BLaER1 treated with 17β-estradiol and CSF1 and Interleukin-3, amounts not matched to agents 10 nM and 100 nM (cell line): ENCODE data around the gene BSN.

Experiments used
- H3K27ac ChIP-seq, 11 experiments: shearing (Covaris generic); formaldehyde crosslinking; 2 replicates each; pipeline ENCODE4 v1.8.1; 2022
- H3K27me3 ChIP-seq, 11 experiments: shearing (Covaris generic); formaldehyde crosslinking; 2 replicates each; pipeline ENCODE4 v1.8.1; 2022
- H3K36me3 ChIP-seq, 11 experiments: shearing (Covaris generic); formaldehyde crosslinking; 2 replicates each; pipeline ENCODE4 v1.8.1; 2022
- H3K4me1 ChIP-seq, 10 experiments: shearing (Covaris generic); formaldehyde crosslinking; 2 replicates each; pipeline ENCODE4 v1.8.1; 2022
- H3K4me2 ChIP-seq, 11 experiments: shearing (Covaris generic); formaldehyde crosslinking; 2 replicates each; pipeline ENCODE4 v1.8.1; 2022
- H3K4me3 ChIP-seq, 10 experiments: shearing (Covaris generic); formaldehyde crosslinking; 2 replicates each; pipeline ENCODE4 v1.8.1; 2022
- H3K9ac ChIP-seq, 11 experiments: shearing (Covaris generic); formaldehyde crosslinking; 2 replicates each; pipeline ENCODE4 v1.8.1; 2022
- H3K9me3 ChIP-seq, 11 experiments: shearing (Covaris generic); formaldehyde crosslinking; replicated peaks in 1 of 11; 2 replicates each; pipeline ENCODE4 v1.8.1; 2022
- H4K20me1 ChIP-seq, 11 experiments: shearing (Covaris generic); formaldehyde crosslinking; 2 replicates each; pipeline ENCODE4 v1.8.1; 2022
- Cebpa-rat ChIP-seq, 11 experiments: shearing (Covaris generic); IDR thresholded peaks; 2 replicates each; pipeline ENCODE4 v1.8.1; 2022

The BSN gene

DNA sequence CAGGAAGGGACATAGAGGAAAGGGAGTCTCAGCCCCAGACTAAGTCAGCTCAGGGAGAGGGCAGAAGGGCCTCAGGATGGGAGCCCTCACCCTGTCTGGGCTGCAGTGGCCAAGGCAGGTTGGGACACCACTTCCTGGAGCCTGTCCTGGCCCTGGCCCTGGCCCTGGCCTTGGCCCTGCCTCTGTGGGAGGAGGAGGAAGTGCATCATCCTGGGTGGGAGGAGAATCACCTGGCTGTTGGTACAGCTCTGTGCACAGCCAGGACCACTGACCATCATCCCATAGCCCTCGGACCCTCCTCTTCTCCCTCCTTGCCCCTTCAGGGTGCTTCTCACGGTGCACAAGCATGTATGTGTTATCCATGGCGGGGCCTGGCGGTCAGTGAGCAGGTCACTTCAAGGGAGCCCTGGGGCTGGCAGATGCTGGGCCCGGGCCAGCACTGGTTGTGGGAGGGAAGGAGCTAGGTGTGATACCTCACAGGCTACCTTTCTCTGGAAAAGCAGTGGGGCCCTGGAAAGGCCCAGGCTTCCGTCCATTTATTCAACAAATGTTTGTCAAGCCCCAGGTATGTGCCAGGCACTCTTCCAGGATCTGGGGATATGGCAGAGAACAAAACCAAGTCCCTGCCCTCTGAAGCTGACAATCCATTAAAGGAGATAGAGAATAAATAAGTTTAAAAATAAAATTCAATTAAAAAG, 111.7 kb downstream of the BSN start:
- H3K9ac ChIP-seq: no peak overlapping the region; a peak in 1 of 22 replicates
- no peaks in the 10 kb centered on the region for H3K9me3 ChIP-seq
- H3K4me1 ChIP-seq: peaks cover 9 to 40% (median 17%) of the 10 kb centered on the region in 10 experiments; a peak in 15 of 20 replicates
- no peak overlapping the region for H3K4me3 ChIP-seq
- peak overlapping the region in 2 of 11 experiments; percentile 23 to 43; a peak in 2 of 22 replicates for H3K4me2 ChIP-seq
- H3K27me3 ChIP-seq: no peaks in the 10 kb centered on the region
- no peak for TF ChIP-seq Cebpa-rat (IDR thresholded peaks at IDR 0.05)
- no peak overlapping the region for H3K27ac ChIP-seq
- peaks cover 0 to 45% (median 0%) of the 10 kb centered on the region in 11 experiments; a peak in 6 of 22 replicates for H4K20me1 ChIP-seq
- no peaks in the 10 kb centered on the region for H3K36me3 ChIP-seq

DNA sequence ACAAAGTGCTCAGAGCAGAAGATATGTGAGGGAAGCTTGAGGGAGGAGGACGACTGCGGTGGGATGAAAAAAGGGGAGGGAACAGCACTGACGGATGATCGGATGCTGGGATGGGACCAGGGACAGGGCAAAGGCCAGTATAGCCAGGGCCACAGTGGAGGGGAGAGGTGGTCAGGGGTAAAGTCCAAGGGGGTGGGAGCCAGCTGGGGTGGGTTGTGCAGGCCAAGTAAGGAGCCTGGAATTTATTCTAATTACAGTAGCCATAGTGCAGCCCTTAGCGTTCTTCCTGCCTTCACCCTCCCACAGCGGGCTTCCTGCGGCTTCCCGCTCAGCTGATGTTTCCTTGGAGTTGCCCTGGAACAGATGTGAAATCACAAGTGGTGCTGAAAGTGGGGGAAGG, 112.3 kb downstream of the BSN start:
- Histone ChIP-seq H3K27ac (no peak overlapping the region), H3K4me1 (peaks cover 9 to 46% (median 17%) of the 10 kb centered on the region in 10 experiments; a peak in 15 of 20 replicates), H3K9me3 (no peaks in the 10 kb centered on the region), H3K4me3 (no peak overlapping the region), H3K9ac (no peak overlapping the region), H3K4me2 (no peak overlapping the region), H3K36me3 (no peaks in the 10 kb centered on the region), H4K20me1 (peaks cover 0 to 51% (median 0%) of the 10 kb centered on the region in 11 experiments; a peak in 9 of 22 replicates), H3K27me3 (no peaks in the 10 kb centered on the region)
- TF ChIP-seq Cebpa-rat (IDR thresholded peaks at IDR 0.05): no peak

DNA sequence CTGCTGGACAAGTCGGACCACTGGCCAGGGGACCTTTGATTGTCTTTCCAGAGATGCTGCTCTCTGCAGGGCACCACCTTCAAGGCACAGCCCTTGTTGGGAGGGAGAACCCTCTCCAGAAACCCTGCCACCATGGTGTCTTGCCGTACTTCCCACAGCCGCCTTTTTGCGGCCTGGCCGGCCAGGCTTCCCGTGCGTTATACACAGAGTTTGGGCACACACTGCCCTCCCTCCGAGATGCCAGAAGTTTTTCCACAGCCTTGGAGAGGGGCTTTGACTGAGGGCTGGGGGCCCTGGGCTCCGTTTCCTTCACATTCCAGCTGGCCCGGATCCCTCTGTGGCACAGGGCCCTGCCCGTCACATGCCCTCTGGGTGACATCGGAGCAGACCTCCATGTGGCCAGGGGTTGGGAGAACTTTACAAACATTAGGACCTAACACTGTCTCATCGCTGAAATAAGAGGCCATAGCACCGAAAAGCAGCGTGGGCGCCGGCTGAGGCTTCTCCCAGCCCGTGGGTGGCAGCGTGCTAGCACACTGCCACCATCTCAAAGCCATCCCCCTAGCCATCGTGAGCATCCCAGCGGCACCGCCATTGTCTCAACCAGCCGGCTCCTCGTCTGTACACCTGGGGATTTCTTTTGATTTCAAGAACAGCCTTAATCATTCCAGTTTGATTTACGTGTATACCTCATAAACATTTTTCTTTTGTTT, 113.6 kb downstream of the BSN start:
- no peaks in the 10 kb centered on the region for H3K9me3 ChIP-seq
- no peak for TF ChIP-seq Cebpa-rat (IDR thresholded peaks at IDR 0.05)
- H3K4me2 ChIP-seq: peak overlapping the region in 3 of 11 experiments; percentile 2 to 18 (median 7); a peak in 1 of 22 replicates
- no peak overlapping the region for H3K4me3 ChIP-seq
- peaks cover 0 to 52% (median 0%) of the 10 kb centered on the region in 11 experiments; a peak in 9 of 22 replicates for H4K20me1 ChIP-seq
- no peak overlapping the region for H3K27ac ChIP-seq
- peaks cover 15 to 44% (median 24%) of the 10 kb centered on the region in 10 experiments; a peak in 19 of 20 replicates for H3K4me1 ChIP-seq
- H3K9ac ChIP-seq: no peak overlapping the region
- no peaks in the 10 kb centered on the region for H3K27me3 ChIP-seq
- H3K36me3 ChIP-seq: no peaks in the 10 kb centered on the region

DNA sequence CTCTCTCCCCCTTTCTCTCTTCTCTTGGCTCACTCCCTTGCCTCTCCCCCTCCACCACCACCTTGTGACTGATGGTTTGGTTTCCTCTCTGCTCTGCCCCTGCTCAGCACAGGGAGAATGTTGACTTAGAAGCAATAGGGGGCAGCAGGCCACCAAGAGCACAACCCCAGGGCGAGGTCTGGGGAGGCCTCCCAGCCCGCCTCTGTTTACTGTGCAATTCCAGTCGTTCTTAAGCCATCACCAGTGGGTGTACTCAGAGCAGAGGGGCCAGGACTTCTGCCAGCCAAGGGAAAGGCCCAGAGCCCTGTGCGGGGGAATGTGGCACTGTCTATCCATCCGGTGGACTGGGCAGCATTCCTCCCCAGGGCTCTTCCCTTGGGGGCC, 114.1 kb downstream of the BSN start:
- no peaks in the 10 kb centered on the region for H3K36me3 ChIP-seq
- H3K27me3 ChIP-seq: no peaks in the 10 kb centered on the region
- H3K27ac ChIP-seq: no peak overlapping the region
- peaks cover 18 to 44% (median 26%) of the 10 kb centered on the region in 10 experiments for H3K4me1 ChIP-seq
- H4K20me1 ChIP-seq: peaks cover 0 to 52% (median 0%) of the 10 kb centered on the region in 11 experiments; a peak in 9 of 22 replicates
- no peak for TF ChIP-seq Cebpa-rat (IDR thresholded peaks at IDR 0.05)
- H3K9me3 ChIP-seq: 0 out of 22 replicates have a peak, but pooled peaks cover 0 to 4% (median 0%) of the 10 kb centered on the region in 11 experiments
- peak overlapping the region in 1 of 11 experiments; percentile 27; a peak in 1 of 22 replicates for H3K9ac ChIP-seq
- H3K4me2 ChIP-seq: peak overlapping the region in 4 of 11 experiments; percentile 2 to 23 (median 12); a peak in 3 of 22 replicates
- no peak overlapping the region for H3K4me3 ChIP-seq

DNA sequence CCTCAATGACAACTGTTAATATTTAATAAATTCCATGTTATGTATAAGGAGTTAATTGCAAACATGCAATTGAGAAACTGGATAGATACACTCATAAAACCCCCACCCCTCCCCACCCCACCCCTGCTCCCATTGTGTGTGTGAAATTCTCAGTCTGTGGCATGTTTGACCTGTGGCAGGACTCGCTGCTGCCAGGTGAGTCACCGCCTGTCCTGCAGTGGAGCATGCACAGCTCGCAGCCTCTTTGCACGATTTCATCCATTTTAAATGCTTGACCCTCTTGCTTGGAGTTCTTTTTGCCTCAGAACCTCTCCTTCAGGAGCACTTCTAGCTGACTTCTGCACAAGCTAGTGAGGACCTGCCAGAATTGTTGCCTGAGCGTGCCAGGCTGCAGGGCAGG, 114.6 kb downstream of the BSN start:
- Histone ChIP-seq H3K4me2 (peak overlapping the region in 3 of 11 experiments; percentile 7 to 23 (median 21); a peak in 2 of 22 replicates), H3K4me1 (peaks cover 18 to 43% (median 24%) of the 10 kb centered on the region in 10 experiments), H3K9ac (0 out of 22 replicates have a peak overlapping the region, but pooled peaks of 1 of the 11 experiments have one; percentile 17), H3K4me3 (no peak overlapping the region), H3K27ac (no peak overlapping the region), H3K9me3 (0 out of 22 replicates have a peak, but pooled peaks cover 0 to 4% (median 0%) of the 10 kb centered on the region in 11 experiments), H3K36me3 (no peaks in the 10 kb centered on the region), H4K20me1 (peaks cover 0 to 52% (median 0%) of the 10 kb centered on the region in 11 experiments; a peak in 9 of 22 replicates), H3K27me3 (no peaks in the 10 kb centered on the region)
- TF ChIP-seq Cebpa-rat (IDR thresholded peaks at IDR 0.05): no peak

DNA sequence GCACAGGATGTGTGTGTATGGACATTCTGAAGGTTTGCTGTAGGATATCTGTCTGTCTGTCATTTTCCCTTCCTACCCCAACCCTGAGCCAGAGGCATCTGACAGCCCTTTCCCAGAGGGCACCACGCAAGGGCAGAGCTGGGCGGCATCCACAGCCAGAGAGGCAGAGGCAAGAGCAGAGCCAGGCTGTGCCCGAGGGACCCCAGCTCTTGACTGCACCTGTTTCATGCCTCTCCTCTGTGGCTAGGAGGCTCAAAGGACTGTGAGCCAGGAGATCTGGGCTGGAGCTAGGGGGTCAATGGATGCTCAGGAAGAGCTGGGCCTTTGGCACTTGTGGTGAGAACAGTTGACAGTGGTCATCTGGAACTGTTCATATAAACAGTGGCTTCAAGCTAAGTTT, 115.1 kb downstream of the BSN start:
- H3K27me3 ChIP-seq: no peaks in the 10 kb centered on the region
- TF ChIP-seq Cebpa-rat (IDR thresholded peaks at IDR 0.05): no peak
- no peak overlapping the region for H3K27ac ChIP-seq
- peaks cover 14 to 43% (median 21%) of the 10 kb centered on the region in 10 experiments for H3K4me1 ChIP-seq
- peak overlapping the region in 4 of 11 experiments; percentile 8 to 36 (median 18); a peak in 2 of 22 replicates for H3K4me2 ChIP-seq
- H3K9me3 ChIP-seq: 0 out of 22 replicates have a peak, but pooled peaks cover 0 to 4% (median 0%) of the 10 kb centered on the region in 11 experiments
- peaks cover 0 to 52% (median 0%) of the 10 kb centered on the region in 11 experiments; a peak in 9 of 22 replicates for H4K20me1 ChIP-seq
- H3K4me3 ChIP-seq: no peak overlapping the region
- H3K36me3 ChIP-seq: no peaks in the 10 kb centered on the region
- 0 out of 22 replicates have a peak overlapping the region, but pooled peaks of 1 of the 11 experiments have one; percentile 17 for H3K9ac ChIP-seq

DNA sequence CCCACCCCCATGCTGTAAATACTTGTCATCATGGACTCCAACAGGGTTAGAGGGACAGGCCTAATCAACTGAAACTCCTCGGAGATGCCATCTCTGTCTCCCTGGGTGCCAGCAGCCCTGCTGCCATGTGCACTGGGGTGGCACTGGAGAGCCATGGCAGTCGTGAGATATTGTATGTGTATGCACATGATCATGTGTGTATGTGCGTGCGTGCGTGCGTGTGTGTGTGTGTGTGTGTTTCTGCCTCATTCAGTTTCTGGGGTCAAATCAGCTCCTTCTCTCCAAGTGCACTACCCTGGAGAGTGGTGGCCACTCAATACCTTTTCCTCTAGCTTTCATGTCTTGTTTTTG, 116.6 kb downstream of the BSN start:
- Histone ChIP-seq H3K4me3 (no peak overlapping the region), H3K36me3 (peaks cover 2 to 7% (median 4%) of the 10 kb centered on the region in 11 experiments), H3K4me2 (no peak overlapping the region), H3K9me3 (0 out of 22 replicates have a peak, but pooled peaks cover 0 to 4% (median 0%) of the 10 kb centered on the region in 11 experiments), H3K27ac (no peak overlapping the region), H3K4me1 (peaks cover 20 to 57% (median 32%) of the 10 kb centered on the region in 10 experiments), H4K20me1 (peaks cover 0 to 56% (median 10%) of the 10 kb centered on the region in 11 experiments; a peak in 13 of 22 replicates), H3K27me3 (no peaks in the 10 kb centered on the region), H3K9ac (0 out of 22 replicates have a peak overlapping the region, but pooled peaks of 2 of the 11 experiments have one; percentile 6 to 15)
- no peak for TF ChIP-seq Cebpa-rat (IDR thresholded peaks at IDR 0.05)

DNA sequence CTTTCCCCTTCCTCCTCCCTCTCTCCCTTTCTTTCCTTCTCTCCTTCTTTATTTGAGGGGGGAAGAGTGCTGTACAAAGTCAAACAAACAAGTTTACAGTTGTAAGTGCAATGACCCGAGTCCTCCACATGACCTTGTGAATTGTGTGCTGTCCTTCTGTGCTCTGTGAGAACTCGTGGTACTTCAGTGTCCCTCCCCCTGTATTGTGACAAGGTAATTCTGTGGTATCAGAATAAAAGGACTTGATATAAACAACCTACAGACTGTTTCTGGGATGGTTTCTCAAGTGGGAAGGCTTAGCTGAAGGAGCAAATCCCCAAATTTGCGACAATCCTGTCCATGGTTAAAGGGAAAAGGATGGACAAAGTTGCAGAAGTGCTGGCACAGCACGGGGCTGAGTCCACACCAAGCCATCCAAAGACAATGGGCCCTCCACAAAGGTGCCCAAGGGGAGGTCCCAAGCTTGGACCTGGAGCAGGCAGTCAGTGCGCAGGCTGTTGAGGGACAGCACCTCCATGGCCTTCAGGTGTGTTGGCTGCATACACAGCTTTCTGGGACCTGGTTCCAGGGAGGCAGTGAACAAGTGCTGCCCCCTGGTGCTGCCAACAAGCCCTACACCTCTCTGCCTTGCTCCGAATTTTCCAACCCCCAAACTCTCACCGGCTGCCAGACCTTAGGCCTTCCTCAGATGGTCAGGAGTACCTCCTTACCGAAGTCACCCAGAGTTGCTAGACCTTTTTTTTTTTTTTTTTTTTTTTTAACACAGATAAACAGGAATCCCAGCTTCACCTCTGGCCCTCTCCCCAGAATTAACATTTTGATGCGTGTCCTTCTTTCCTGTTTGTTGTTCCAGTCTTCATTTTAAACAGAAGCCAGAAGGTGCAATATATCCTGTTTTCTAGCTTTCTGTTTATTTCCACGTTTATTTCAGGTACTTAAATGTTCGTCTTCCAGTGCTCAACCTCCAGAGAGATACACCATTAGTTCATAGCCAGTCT, 117.3 kb downstream of the BSN start:
- no peak for TF ChIP-seq Cebpa-rat (IDR thresholded peaks at IDR 0.05)
- Histone ChIP-seq H3K27me3 (no peaks in the 10 kb centered on the region), H3K27ac (no peak overlapping the region), H4K20me1 (peaks cover 0 to 59% (median 15%) of the 10 kb centered on the region in 11 experiments; a peak in 14 of 22 replicates), H3K9ac (peak overlapping the region in 4 of 11 experiments; percentile 1 to 29 (median 25); a peak in 3 of 22 replicates), H3K36me3 (peaks cover 8 to 14% (median 11%) of the 10 kb centered on the region in 11 experiments), H3K9me3 (0 out of 22 replicates have a peak, but pooled peaks cover 0 to 4% (median 0%) of the 10 kb centered on the region in 11 experiments), H3K4me1 (peaks cover 27 to 63% (median 39%) of the 10 kb centered on the region in 10 experiments), H3K4me3 (no peak overlapping the region), H3K4me2 (peak overlapping the region in 8 of 11 experiments; percentile 14 to 99 (median 68); a peak in 11 of 22 replicates)
